ENCODE measurements around the gene GCSAML. TPM values are rescaled to one million over a fixed set of nuclear protein-coding genes. Genes with fewer than 3 reads are reported as not detected.

GCSAML gene
- total RNA-seq, 2 donors from 2014 or later: 0.66 TPM; not detected in 1

- TF ChIP-seq CTCF (IDR thresholded peaks at IDR 0.05): no peak
- no peak for TF ChIP-seq POLR2A (IDR thresholded peaks at IDR 0.05)
- Histone ChIP-seq H3K9me3 (no peaks in the 10 kb centered on the region), H3K4me3 (no peak overlapping the region), H3K27me3 (no peaks in the 10 kb centered on the region), H3K36me3 (replicated peaks in 1 of 2; ENCODE audit: insufficient read depth in 1 of 2, low read depth in 2 of 2) (no peaks in the 10 kb centered on the region), H3K27ac (no peak overlapping the region), H3K4me1 (no peaks in the 10 kb centered on the region)
- ATAC-seq (no peak), DNase-seq (no peak)
- 33 to 44% methylated on average over 2 of the region's 2 CpGs for WGBS, 2 donors
- intact Hi-C loops (cut with DNase I): no loop called here
Observed at GRCh38 chr1:247528812-247529474, 20.0 kb upstream of the GCSAML start.

DNA sequence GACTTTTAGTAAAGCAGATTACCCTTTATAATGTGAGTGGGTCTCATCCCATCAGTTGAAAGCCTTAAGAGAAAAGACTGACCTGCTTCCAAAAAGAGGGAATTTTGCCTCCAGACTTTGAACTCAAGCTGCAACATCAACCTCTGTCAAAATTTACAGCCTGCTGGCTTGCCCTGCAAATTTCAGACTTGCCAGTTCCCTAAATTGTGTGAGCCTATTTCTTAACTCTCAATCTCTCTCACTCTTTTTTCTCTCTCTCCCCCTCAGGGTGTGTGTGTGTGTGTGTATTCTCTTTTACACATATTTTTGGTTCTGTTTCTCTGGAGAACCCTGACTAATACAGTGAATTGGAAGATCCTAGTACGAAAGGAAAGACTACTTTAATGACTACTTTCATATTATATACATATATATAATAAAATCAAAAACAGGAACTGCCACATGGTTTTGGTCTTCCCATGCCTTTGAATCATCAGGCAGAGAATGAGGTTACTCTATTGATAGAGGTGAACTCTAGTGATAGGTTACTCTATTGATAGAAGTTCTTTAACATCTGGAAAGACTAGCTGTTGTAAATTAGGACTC, 19.1 kb upstream of the GCSAML start:
- no peaks in the 10 kb centered on the region for H3K36me3 ChIP-seq (replicated peaks in 1 of 2; ENCODE audit: insufficient read depth in 1 of 2, low read depth in 2 of 2)
- H3K27me3 ChIP-seq: no peaks in the 10 kb centered on the region
- no peak overlapping the region for H3K27ac ChIP-seq
- ATAC-seq (no peak), DNase-seq (no peak)
- H3K9me3 ChIP-seq: no peaks in the 10 kb centered on the region
- intact Hi-C loops (cut with DNase I): no loop called here
- WGBS, 2 donors: 56 to 67% methylated on average over 1 of the region's 1 CpG
- no peak for TF ChIP-seq CTCF (IDR thresholded peaks at IDR 0.05)
- no peak for TF ChIP-seq POLR2A (IDR thresholded peaks at IDR 0.05)
- H3K4me3 ChIP-seq: no peak overlapping the region
- H3K4me1 ChIP-seq: no peaks in the 10 kb centered on the region

GRCh38 chr1:247530785-247531184, 18.1 kb upstream of the GCSAML start:
- Histone ChIP-seq H3K27ac (no peak overlapping the region), H3K27me3 (no peaks in the 10 kb centered on the region), H3K4me1 (no peaks in the 10 kb centered on the region), H3K36me3 (replicated peaks in 1 of 2; ENCODE audit: insufficient read depth in 1 of 2, low read depth in 2 of 2) (no peaks in the 10 kb centered on the region), H3K4me3 (no peak overlapping the region), H3K9me3 (no peaks in the 10 kb centered on the region)
- ATAC-seq (no peak), DNase-seq (no peak)
- WGBS, 2 donors: 18 to 29% methylated on average over 9 to 32 of the region's 41 CpGs
- intact Hi-C loops (cut with DNase I): no loop called here
- TF ChIP-seq CTCF (IDR thresholded peaks at IDR 0.05): no peak
- no peak for TF ChIP-seq POLR2A (IDR thresholded peaks at IDR 0.05)

GRCh38 chr1:247531937-247532336, 17.0 kb upstream of the GCSAML start:
- intact Hi-C loops (cut with DNase I): no loop called here

More at GRCh38 chr1:247531937-247532336, 17.0 kb upstream of the GCSAML start:
- no peaks in the 10 kb centered on the region for H3K9me3 ChIP-seq
- no peak overlapping the region for H3K27ac ChIP-seq
- H3K4me1 ChIP-seq: no peaks in the 10 kb centered on the region
- no peaks in the 10 kb centered on the region for H3K27me3 ChIP-seq
- TF ChIP-seq POLR2A (IDR thresholded peaks at IDR 0.05): no peak
- TF ChIP-seq CTCF (IDR thresholded peaks at IDR 0.05): no peak
- 83 to 85% methylated on average over 8 of the region's 8 CpGs for WGBS, 2 donors
- H3K4me3 ChIP-seq: no peak overlapping the region
- H3K36me3 ChIP-seq (replicated peaks in 1 of 2; ENCODE audit: insufficient read depth in 1 of 2, low read depth in 2 of 2): no peaks in the 10 kb centered on the region
- DNase-seq: no peak
- no peak for ATAC-seq

Measured in body of pancreas (tissue), 4 donors.